ENCODE data around the gene PALD1.

GRCh38 chr10:70601746-70602145 lies 123.2 kb downstream of the PALD1 start:
- TF ChIP-seq CTCF (IDR thresholded peaks at IDR 0.05) (no peak), POLR2A (IDR thresholded peaks at IDR 0.05) (no peak)

All from body of pancreas (tissue), 4 donors.